ENCODE results near the gene EPO.
"Not testable (repeated sequence)": the region's sequence is repeated elsewhere in the genome, so short reads cannot be mapped to it uniquely, and the experiment has no call there.

The EPO gene

DNA sequence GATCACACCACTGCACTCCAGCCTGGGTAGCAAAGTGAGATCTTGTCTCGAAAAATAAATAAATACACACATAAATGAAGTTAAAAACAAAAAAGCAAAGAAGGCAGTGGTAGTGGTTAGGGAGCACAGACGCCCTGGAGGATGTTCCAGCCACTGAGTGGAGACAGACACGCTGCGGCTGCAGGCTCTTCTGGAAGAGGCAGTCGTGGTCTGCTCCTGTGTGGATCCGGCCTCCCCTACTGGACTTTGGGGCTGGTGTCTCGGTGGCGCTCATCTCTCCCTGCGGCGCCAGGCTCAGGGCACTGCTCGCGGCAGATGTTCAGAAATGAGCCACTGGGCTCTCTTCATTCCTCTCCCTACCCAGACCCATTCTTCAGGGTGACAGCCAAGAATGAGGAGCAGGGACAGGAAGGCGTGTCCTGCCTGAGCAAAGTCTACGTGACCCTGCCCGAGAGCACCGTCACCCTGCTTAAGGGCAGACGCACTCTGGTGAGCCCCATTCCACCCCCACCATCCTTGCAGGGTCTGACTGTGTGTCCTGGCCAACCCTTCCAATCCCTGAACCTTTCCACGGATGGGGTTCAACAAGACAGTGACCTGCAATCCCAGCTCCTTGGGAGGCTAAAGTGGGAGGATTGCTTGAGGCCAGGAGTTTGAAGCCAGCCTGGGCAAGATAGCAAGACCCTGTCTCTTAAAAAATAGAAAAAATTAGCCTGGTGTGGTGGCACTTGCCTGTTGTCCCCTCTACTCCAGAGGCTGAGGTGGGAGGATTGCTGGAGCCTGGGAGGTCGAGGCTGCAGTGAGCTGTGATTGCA, 39.3 kb downstream of the EPO start:
- TF ChIP-seq ZFX (IDR thresholded peaks at IDR 0.05; ENCODE audit: borderline replicate concordance) (no peak), CTCF (IDR thresholded peaks at IDR 0.05) (no peak)
- H3K27ac ChIP-seq, result no peak overlapping the region

DNA sequence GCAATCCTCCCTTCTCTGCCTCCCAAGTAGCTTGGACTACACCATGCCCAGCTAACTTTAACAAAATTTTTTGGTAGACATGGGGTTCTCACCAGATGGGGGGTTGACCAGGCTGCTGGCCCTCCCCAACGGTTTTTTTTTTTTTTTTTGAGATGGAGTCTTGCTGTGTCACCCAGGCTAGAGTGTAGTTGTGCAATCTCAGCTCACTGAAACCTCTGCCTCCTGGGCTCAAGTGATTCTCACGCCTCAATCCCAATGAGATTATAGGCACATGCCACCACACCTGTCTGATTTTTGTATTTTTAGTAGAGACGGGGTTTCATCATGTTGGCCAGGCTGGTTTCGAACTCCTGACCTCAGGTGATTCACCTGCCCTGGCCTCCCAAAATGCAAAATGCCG, 42.6 kb downstream of the EPO start:
- H3K27ac ChIP-seq, result not testable (repeated sequence)

DNA sequence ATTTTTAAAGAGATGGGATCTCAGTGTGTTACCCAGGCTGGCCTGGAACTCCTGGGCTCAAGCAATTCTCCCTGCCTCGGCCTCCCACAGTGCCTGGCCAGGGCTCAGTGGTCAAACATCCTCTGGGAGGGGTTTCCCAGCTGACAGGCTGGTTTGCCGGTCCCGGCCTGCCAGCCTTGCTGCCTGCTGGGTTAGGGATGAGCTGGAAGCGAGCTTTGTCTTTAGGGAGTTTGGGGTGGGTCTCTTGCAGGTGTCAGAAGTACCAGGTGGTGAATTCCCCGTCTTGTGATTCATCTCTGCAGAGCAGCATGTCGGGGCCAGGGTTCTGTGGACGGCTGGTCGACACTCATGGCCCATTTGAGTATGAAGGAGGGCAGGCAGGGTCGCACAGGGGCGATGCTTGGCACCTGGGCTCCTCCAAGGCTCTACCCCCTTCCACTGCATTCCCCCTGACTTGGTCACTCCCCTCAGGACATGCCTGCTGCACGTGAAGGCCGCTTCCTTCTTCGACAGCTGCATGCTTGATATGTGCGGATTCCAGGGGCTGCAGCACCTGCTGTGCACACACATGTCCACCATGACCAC, 43.4 kb downstream of the EPO start:
- no peak for TF ChIP-seq CTCF (IDR thresholded peaks at IDR 0.05)
- no peak for TF ChIP-seq ZFX (IDR thresholded peaks at IDR 0.05; ENCODE audit: borderline replicate concordance)
- H3K27ac ChIP-seq, result no peak overlapping the region

GRCh38 chr7:100764841-100765240, 44.6 kb downstream of the EPO start:
- no peak for TF ChIP-seq CTCF (IDR thresholded peaks at IDR 0.05)
- TF ChIP-seq ZFX (IDR thresholded peaks at IDR 0.05; ENCODE audit: borderline replicate concordance), result no peak
- no peak overlapping the region for H3K27ac ChIP-seq

DNA sequence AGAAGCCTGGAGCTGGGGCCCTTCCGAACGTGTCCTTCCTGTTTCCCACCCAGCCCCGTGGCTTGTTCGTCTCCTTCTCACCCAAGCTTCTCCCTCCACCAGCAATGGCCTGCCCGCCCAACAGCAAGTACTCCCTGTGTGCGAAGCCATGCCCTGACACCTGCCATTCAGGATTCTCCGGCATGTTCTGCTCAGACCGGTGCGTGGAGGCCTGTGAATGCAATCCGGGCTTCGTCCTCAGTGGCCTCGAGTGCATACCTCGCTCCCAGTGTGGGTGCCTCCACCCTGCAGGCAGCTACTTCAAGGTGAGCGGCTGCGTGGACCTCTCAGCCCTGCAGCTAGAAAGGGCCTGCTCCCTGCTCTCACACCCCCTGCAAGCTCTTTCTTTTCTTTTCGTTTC, 45.0 kb downstream of the EPO start:
- TF ChIP-seq CTCF (IDR thresholded peaks at IDR 0.05) (no peak), ZFX (IDR thresholded peaks at IDR 0.05; ENCODE audit: borderline replicate concordance) (no peak)

DNA sequence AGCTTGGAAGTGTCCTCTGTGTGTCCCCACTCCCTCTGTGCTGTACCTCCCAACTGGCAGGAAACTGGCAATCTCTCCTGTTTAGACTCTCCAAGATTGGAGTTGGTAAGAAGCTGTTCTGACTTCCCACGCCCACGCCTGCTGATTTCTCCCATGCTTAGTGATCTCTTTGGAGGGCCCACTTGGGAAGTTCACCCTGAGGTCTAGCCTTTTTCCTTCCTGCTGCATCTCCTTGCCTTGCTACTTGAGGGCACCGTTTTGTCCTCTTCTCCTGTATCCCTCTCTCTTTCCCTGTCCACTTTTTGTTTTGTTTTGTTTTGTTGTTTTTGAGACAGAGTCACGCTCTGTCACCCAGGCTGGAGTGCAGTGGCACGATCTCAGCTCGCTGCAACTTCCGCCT, 48.5 kb downstream of the EPO start:
- H3K27ac ChIP-seq, result no peak overlapping the region
- no peak for TF ChIP-seq CTCF (IDR thresholded peaks at IDR 0.05)
- TF ChIP-seq ZFX (IDR thresholded peaks at IDR 0.05; ENCODE audit: borderline replicate concordance), result no peak

More for the DNA sequence above, 45.0 kb downstream of the EPO start:
- H3K27ac ChIP-seq, result no peak overlapping the region
